ENCODE data around the gene PIK3C3.
"Not testable (repeated sequence)": the region's sequence is repeated elsewhere in the genome, so short reads cannot be mapped to it uniquely, and the experiment has no call there.

PIK3C3 gene

GRCh38 chr18:42001801-42002200, 46.8 kb downstream of the PIK3C3 start:
- ChIA-PET POLR2A (no interaction called here), CTCF (interaction anchor here (1.8 kb wide), 1 partner anchor 14 kb away, joined by 9 read pairs; no protein-coding TSS in a partner anchor)
- TF ChIP-seq, protein P1, sequence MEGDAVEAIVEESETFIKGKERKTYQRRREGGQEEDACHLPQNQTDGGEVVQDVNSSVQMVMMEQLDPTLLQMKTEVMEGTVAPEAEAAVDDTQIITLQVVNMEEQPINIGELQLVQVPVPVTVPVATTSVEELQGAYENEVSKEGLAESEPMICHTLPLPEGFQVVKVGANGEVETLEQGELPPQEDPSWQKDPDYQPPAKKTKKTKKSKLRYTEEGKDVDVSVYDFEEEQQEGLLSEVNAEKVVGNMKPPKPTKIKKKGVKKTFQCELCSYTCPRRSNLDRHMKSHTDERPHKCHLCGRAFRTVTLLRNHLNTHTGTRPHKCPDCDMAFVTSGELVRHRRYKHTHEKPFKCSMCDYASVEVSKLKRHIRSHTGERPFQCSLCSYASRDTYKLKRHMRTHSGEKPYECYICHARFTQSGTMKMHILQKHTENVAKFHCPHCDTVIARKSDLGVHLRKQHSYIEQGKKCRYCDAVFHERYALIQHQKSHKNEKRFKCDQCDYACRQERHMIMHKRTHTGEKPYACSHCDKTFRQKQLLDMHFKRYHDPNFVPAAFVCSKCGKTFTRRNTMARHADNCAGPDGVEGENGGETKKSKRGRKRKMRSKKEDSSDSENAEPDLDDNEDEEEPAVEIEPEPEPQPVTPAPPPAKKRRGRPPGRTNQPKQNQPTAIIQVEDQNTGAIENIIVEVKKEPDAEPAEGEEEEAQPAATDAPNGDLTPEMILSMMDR (IDR thresholded peaks at IDR 0.05; ENCODE audit: control extremely low read depth, extremely low read depth, low read depth, missing control alignments), result no peak

GRCh38 chr18:42004653-42005052, 49.6 kb downstream of the PIK3C3 start:
- TF ChIP-seq, protein P1 (IDR thresholded peaks at IDR 0.05; ENCODE audit: control extremely low read depth, extremely low read depth, low read depth, missing control alignments), result no peak
- ChIA-PET POLR2A (no interaction called here), CTCF (no interaction called here)
- DNase-seq (ENCODE audit: extremely low spot score), result no peak

More at GRCh38 chr18:42001801-42002200, 46.8 kb downstream of the PIK3C3 start:
- DNase-seq (ENCODE audit: extremely low spot score), result no peak

- ChIA-PET POLR2A (no interaction called here), CTCF (interaction anchor here (0.8 to 1.0 kb wide), 2 partner anchors 9 to 13 kb away, joined by 3 to 4 read pairs; no protein-coding TSS in a partner anchor)
- DNase-seq (ENCODE audit: extremely low spot score), result no peak
- TF ChIP-seq, protein P1 (IDR thresholded peaks at IDR 0.05; ENCODE audit: control extremely low read depth, extremely low read depth, low read depth, missing control alignments), result no peak
Observed at GRCh38 chr18:42005782-42006181, 50.7 kb downstream of the PIK3C3 start.

GRCh38 chr18:42009457-42009856, 54.4 kb downstream of the PIK3C3 start:
- POLR2A ChIA-PET; DNase-seq (ENCODE audit: extremely low spot score); CTCF ChIA-PET: not testable (repeated sequence)

GRCh38 chr18:42011053-42011452, 56.0 kb downstream of the PIK3C3 start:
- peak; percentile 18 for DNase-seq (ENCODE audit: extremely low spot score)
- ChIA-PET CTCF (interaction anchor here (1.2 to 2.3 kb wide), 3 partner anchors 14 to 31 kb away, joined by 3 to 6 read pairs (median 6); no protein-coding TSS in a partner anchor), POLR2A (no interaction called here)
- TF ChIP-seq, protein P1 (IDR thresholded peaks at IDR 0.05; ENCODE audit: control extremely low read depth, extremely low read depth, low read depth, missing control alignments), result no peak

- TF ChIP-seq, protein P1 (IDR thresholded peaks at IDR 0.05; ENCODE audit: control extremely low read depth, extremely low read depth, low read depth, missing control alignments), result no peak
- CTCF ChIA-PET, result interaction anchor here (1.1 to 5.4 kb wide), 2 partner anchors 11 to 13 kb away, joined by 3 to 32 read pairs; no protein-coding TSS in a partner anchor
- POLR2A ChIA-PET, result no interaction called here
- DNase-seq (ENCODE audit: extremely low spot score), result no peak
Observed at GRCh38 chr18:42018831-42019230, 63.8 kb downstream of the PIK3C3 start.

DNA sequence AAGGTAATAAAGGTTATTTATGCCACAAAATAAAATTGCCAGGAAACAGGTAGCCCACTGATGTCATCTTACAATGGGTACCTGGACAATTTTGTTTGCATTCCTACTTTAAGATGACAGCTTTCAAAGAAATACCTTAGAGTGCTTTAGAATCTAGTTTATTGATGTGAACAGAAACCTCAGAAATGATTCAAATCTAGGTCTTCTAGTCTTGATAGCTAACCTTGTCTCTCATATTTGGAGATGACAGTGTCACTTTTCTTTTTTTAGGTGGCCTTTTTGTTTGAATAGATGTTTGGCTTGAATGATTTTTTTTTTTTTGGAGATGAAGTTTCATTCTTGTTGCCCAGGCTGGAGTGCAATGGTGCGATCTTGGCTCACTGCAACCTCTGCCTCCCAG, 69.1 kb downstream of the PIK3C3 start:
- CTCF ChIA-PET, result interaction anchor here (2.1 kb wide), 1 partner anchor 10 kb away, joined by 9 read pairs; no protein-coding TSS in a partner anchor
- TF ChIP-seq, protein P1 (IDR thresholded peaks at IDR 0.05; ENCODE audit: control extremely low read depth, extremely low read depth, low read depth, missing control alignments), result no peak
- no peak for DNase-seq (ENCODE audit: extremely low spot score)
- POLR2A ChIA-PET, result no interaction called here
